Large intestine (tissue), 3 donors: ENCODE results near the gene LINGO3. TPM values are rescaled to one million over a fixed set of nuclear protein-coding genes. Genes with fewer than 3 reads are reported as not detected.

Experiments
- DNase-seq, 2 donors: peaks; one replicate each; pipeline versions ENCODE4 v3.0.0 to v3.0.0-alpha.2; 2013
- H3K27ac ChIP-seq: one replicate; pipeline ENCODE4 v1.5.1; 2013; ENCODE audit warnings: low read length
- H3K27me3 ChIP-seq: 2 replicates; pipeline ENCODE4 v1.6.1; 2013; ENCODE audit warnings: low read length; ENCODE audit not compliant: control insufficient read depth, insufficient read depth
- H3K36me3 ChIP-seq: 2 replicates; pipeline ENCODE4 v1.6.1; 2013; ENCODE audit warnings: low read length; ENCODE audit not compliant: control insufficient read depth, insufficient read depth
- H3K4me1 ChIP-seq: one replicate; pipeline ENCODE4 v1.6.1; 2013; ENCODE audit warnings: low read length; ENCODE audit not compliant: control insufficient read depth, insufficient read depth
- H3K4me3 ChIP-seq: one replicate; pipeline ENCODE4 v1.5.1; 2013; ENCODE audit warnings: low read length
- H3K9me3 ChIP-seq: one replicate; pipeline ENCODE4 v1.6.1; 2013; ENCODE audit warnings: mild to moderate bottlenecking, low read depth, low read length, moderate library complexity; ENCODE audit not compliant: control insufficient read depth
- WGBS: methylation state at CpG from one replicate; pipeline ENCODE4 v1.1.5; 2013; ENCODE audit warnings: low lambda C conversion rate; ENCODE audit not compliant: insufficient coverage; 5-methylcytosine and 5-hydroxymethylcytosine counted together
- polyA plus RNA-seq: library from polyadenylated mRNA; unstranded; fragments of 120-200 nt; gene quantifications from one replicate; pipeline ENCODE4 v1.2.1, GENCODE V29; 2013

Gene LINGO3
- polyA plus RNA-seq, 1 donor, result 0.66 TPM

- H3K4me3 ChIP-seq, result no peak overlapping the region
- no peaks in the 10 kb centered on the region for H3K27me3 ChIP-seq
- no peaks in the 10 kb centered on the region for H3K4me1 ChIP-seq
- DNase-seq, result no peak
- H3K27ac ChIP-seq, result no peak overlapping the region
- H3K9me3 ChIP-seq, result peaks cover 2% of the 10 kb centered on the region
- peaks cover 17% of the 10 kb centered on the region for H3K36me3 ChIP-seq
- WGBS, result no CpG with 5 or more reads among the region's 6 CpGs
These were observed 11.0 kb upstream of the LINGO3 start for GRCh38 chr19:2318923-2319322.

GRCh38 chr19:2317756-2318155 is 9.8 kb upstream of the LINGO3 start:
- 86% methylated on average over 6 of the region's 25 CpGs for WGBS
- DNase-seq, result no peak
- no peak overlapping the region for H3K27ac ChIP-seq
- H3K4me1 ChIP-seq, result no peaks in the 10 kb centered on the region
- peaks cover 5% of the 10 kb centered on the region for H3K27me3 ChIP-seq
- H3K36me3 ChIP-seq, result peaks cover 9% of the 10 kb centered on the region
- peaks cover 2% of the 10 kb centered on the region for H3K9me3 ChIP-seq
- H3K4me3 ChIP-seq, result no peak overlapping the region

DNA sequence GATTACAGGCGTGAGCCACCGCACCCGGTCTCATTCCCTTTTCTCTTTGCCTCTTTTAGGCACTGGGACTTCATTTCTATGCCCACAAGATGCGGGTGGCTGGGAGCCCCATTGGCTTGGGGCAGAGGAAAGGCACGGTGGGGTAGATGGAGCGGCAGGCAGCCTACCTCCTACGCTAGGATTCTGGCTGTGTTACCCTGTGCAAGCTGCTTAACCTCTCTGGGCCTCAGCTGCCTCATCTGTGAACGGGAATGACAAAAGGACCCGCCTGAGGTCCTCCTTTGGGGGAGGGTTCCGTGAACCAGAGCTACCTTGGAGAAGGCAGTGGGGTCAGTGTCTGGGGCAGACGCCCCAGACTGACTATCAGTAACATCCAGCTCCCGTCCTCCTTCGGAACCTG is 9.3 kb upstream of the LINGO3 start:
- H3K36me3 ChIP-seq, result peaks cover 7% of the 10 kb centered on the region
- no peak for DNase-seq
- peaks cover 5% of the 10 kb centered on the region for H3K9me3 ChIP-seq
- no peaks in the 10 kb centered on the region for H3K4me1 ChIP-seq
- no peak overlapping the region for H3K4me3 ChIP-seq
- peaks cover 10% of the 10 kb centered on the region for H3K27me3 ChIP-seq
- WGBS, result no CpG with 5 or more reads among the region's 13 CpGs
- no peak overlapping the region for H3K27ac ChIP-seq

GRCh38 chr19:2315818-2316353 is 7.9 kb upstream of the LINGO3 start:
- H3K9me3 ChIP-seq, result peaks cover 5% of the 10 kb centered on the region
- peak in 1 of 2 donors; percentile 34 for DNase-seq
- H3K36me3 ChIP-seq, result peaks cover under 1% of the 10 kb centered on the region
- no peaks in the 10 kb centered on the region for H3K4me1 ChIP-seq
- H3K4me3 ChIP-seq, result no peak overlapping the region
- no CpG with 5 or more reads among the region's 22 CpGs for WGBS
- H3K27me3 ChIP-seq, result peaks cover 13% of the 10 kb centered on the region
- no peak overlapping the region for H3K27ac ChIP-seq

DNA sequence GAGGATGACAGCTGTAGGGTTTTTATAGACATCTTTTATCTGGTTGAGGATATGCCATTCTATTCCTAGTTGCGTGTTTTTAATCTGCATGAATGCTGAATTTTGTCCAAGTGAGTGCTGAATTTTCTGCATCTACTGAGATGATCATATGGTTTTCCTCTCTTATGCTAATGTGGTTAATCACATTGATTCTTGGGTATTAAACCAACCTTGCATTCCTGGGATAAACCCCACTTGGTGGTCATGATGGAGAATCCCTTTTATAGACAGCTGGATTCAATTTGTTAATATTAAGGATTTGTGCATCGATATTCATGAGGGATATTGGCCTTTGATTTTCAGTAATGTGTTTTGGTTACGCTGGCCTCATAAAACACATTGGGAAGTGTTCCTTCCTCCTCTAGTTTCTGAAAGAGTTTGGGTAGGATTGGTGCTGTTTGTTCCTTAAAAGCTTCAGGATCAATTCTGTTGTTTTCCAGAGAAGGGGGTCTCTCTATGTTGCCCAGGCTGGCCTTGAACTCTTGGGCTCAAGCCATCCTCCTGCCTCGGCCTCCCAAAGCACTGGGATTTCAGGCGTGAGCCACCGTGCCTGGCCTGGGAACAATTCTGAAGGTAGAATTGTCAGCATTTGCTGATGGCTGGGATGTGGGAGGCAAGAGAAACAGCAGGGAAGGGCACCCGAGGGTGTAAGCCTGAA is 7.3 kb upstream of the LINGO3 start:
- no peak overlapping the region for H3K4me3 ChIP-seq
- no CpG with 5 or more reads among the region's 7 CpGs for WGBS
- H3K27me3 ChIP-seq, result peaks cover 17% of the 10 kb centered on the region
- no peaks in the 10 kb centered on the region for H3K4me1 ChIP-seq
- no peak overlapping the region for H3K27ac ChIP-seq
- DNase-seq, result no peak
- peaks cover 5% of the 10 kb centered on the region for H3K9me3 ChIP-seq
- H3K36me3 ChIP-seq, result no peaks in the 10 kb centered on the region

- Histone ChIP-seq H3K36me3 (no peaks in the 10 kb centered on the region), H3K4me3 (no peak overlapping the region)
These were observed 5.0 kb upstream of the LINGO3 start for GRCh38 chr19:2312820-2313501.

GRCh38 chr19:2311093-2311492 is 3.1 kb upstream of the LINGO3 start:
- H3K36me3 ChIP-seq, result no peaks in the 10 kb centered on the region
- no peak overlapping the region for H3K4me3 ChIP-seq
- H3K9me3 ChIP-seq, result peaks cover 9% of the 10 kb centered on the region
- no CpG with 5 or more reads among the region's 4 CpGs for WGBS
- H3K4me1 ChIP-seq, result peaks cover 8% of the 10 kb centered on the region
- no peak overlapping the region for H3K27ac ChIP-seq
- DNase-seq, result no peak
- peaks cover 54% of the 10 kb centered on the region for H3K27me3 ChIP-seq

More at GRCh38 chr19:2312820-2313501, 5.0 kb upstream of the LINGO3 start:
- peaks cover 37% of the 10 kb centered on the region for H3K27me3 ChIP-seq
- no CpG with 5 or more reads among the region's 28 CpGs for WGBS
- H3K9me3 ChIP-seq, result peaks cover 5% of the 10 kb centered on the region
- DNase-seq, result no peak
- peaks cover 4% of the 10 kb centered on the region for H3K4me1 ChIP-seq
- no peak overlapping the region for H3K27ac ChIP-seq

DNA sequence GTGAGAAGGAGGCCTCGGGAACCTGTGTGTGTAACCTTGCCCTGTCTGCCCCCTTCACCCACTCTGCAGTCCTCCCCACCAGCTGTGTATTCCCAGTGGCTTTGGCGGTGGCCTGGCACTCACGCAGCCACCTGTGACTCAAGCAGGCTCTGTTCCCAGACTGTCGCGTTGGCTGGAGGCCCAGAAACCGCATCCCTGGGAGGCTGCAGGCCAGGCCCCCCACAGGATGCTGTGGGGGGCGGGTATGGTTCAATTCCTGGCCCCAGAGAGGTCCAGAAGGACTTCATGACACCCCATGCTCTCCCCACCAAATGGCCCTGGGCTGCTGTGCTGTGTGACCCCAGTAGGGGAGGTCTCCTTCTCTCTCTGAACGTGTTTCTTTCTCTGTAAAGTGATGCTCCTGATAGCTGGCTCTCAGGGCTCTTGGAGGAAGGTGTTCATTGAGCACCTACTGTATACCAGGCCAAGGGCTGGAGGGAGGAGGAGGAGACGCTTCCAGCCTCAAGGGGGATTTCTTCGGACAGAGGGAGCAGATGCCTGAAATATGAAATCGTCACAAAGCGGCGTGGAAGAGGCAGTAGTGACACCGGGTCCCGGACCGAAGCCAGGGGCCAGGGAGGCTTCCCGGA is 1.9 kb upstream of the LINGO3 start:
- DNase-seq, result no peak
- peaks cover 15% of the 10 kb centered on the region for H3K4me1 ChIP-seq
- no peak overlapping the region for H3K27ac ChIP-seq
- peaks cover 7% of the 10 kb centered on the region for H3K9me3 ChIP-seq
- WGBS, result no CpG with 5 or more reads among the region's 17 CpGs
- no peaks in the 10 kb centered on the region for H3K36me3 ChIP-seq
- H3K4me3 ChIP-seq, result no peak overlapping the region
- H3K27me3 ChIP-seq, result peaks cover 59% of the 10 kb centered on the region

GRCh38 chr19:2307518-2308012 is 389 bp downstream of the LINGO3 start:
- Histone ChIP-seq H3K27ac (no peak overlapping the region), H3K4me1 (peaks cover 27% of the 10 kb centered on the region), H3K36me3 (no peaks in the 10 kb centered on the region), H3K9me3 (peaks cover 8% of the 10 kb centered on the region), H3K27me3 (peaks cover 60% of the 10 kb centered on the region), H3K4me3 (peak overlapping the region; percentile 24)
- WGBS, result no CpG with 5 or more reads among the region's 33 CpGs
- DNase-seq, result no peak

DNA sequence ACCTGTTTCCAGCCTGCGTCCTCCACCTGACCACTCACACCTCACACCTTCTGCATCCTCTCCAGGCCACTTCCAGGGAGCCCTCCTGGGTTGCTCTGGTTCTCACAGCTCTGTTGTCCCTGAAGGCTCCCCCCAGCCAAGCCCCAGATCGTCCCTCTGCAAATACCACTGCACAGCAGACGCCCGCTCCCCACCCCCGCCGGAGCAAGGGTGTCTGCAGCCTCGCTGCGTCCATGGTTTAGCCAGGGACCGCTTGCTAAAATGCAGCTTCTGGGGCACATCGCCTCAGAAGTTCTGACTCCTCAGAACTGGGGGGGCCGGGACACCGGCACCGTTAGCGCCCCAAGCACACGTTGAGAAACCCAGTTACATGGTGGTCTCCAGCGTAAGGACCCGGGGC is 983 bp downstream of the LINGO3 start:
- WGBS, result no CpG with 5 or more reads among the region's 17 CpGs
- H3K27me3 ChIP-seq, result peaks cover 60% of the 10 kb centered on the region
- H3K27ac ChIP-seq, result no peak overlapping the region
- no peak for DNase-seq
- no peak overlapping the region for H3K4me3 ChIP-seq
- H3K36me3 ChIP-seq, result no peaks in the 10 kb centered on the region
- peaks cover 11% of the 10 kb centered on the region for H3K9me3 ChIP-seq
- H3K4me1 ChIP-seq, result peaks cover 33% of the 10 kb centered on the region
